Neural cell (in vitro differentiated cells): ENCODE results near the gene DOK6. TPM values are rescaled to one million over a fixed set of nuclear protein-coding genes. Genes with fewer than 3 reads are reported as not detected.

Experiments used
- H2AFZ ChIP-seq: fragments of 200-600, 300-800 bp; sonication (generic), shearing (Covaris generic); 2 replicates; pipeline ENCODE4 v1.6.0; 2014; ENCODE audit warnings: low read depth, mild to moderate bottlenecking, antibody characterized with exemption, low read length, moderate library complexity
- H3F3A ChIP-seq: fragments of 200-600 bp; shearing (Covaris generic); 2 replicates; pipeline ENCODE4 v1.6.1; 2016; ENCODE audit warnings: mild to moderate bottlenecking, moderate library complexity, mixed read lengths, antibody characterized with exemption, low read length; ENCODE audit not compliant: insufficient read depth, poor library complexity, severe bottlenecking
- H3K27ac ChIP-seq: fragments of 200-600, 300-800 bp; sonication (generic), shearing (Covaris generic); 2 replicates; pipeline ENCODE4 v1.5.1; 2014; ENCODE audit warnings: mild to moderate bottlenecking, low read length, moderate library complexity
- H3K27me3 ChIP-seq: fragments of 300-800, 200-600 bp; sonication (generic), shearing (Covaris generic); 2 replicates; pipeline ENCODE4 v1.6.0; 2014; ENCODE audit warnings: mild to moderate bottlenecking, low read depth, low read length, moderate library complexity; ENCODE audit not compliant: insufficient read depth
- H3K36me3 ChIP-seq: fragments of 300-800, 200-600 bp; sonication (generic), shearing (Covaris generic); 2 replicates; pipeline ENCODE4 v1.5.1; 2014; ENCODE audit warnings: mild to moderate bottlenecking, antibody characterized with exemption, low read length, moderate library complexity; ENCODE audit not compliant: insufficient read depth
- H3K4me2 ChIP-seq: fragments of 300-800, 200-600 bp; sonication (generic), shearing (Covaris generic); 2 replicates; pipeline ENCODE4 v1.6.0; 2014; ENCODE audit warnings: mild to moderate bottlenecking, low read length
- H3K4me3 ChIP-seq: fragments of 300-800, 200-600 bp; sonication (generic), shearing (Covaris generic); 2 replicates; pipeline ENCODE4 v1.5.1; 2014; ENCODE audit warnings: mild to moderate bottlenecking, low read length, moderate library complexity
- H3K79me2 ChIP-seq: fragments of 200-600 bp; shearing (Covaris generic); replicated peaks from 2 replicates; pipeline ENCODE4 v1.6.0; 2014; ENCODE audit warnings: mild to moderate bottlenecking, low read length, moderate library complexity; ENCODE audit not compliant: insufficient read depth
- H3K9ac ChIP-seq: fragments of 300-800, 200-600 bp; sonication (generic), shearing (Covaris generic); 2 replicates; pipeline ENCODE4 v1.6.1; 2016; ENCODE audit warnings: mild to moderate bottlenecking, low read length, mixed read lengths
- H3K9me2 ChIP-seq: fragments of 200-600 bp; shearing (Covaris generic); 2 replicates; pipeline ENCODE4 v1.6.1; 2016; ENCODE audit warnings: mild to moderate bottlenecking, low read length, mixed read lengths; ENCODE audit not compliant: insufficient read depth
- H3K9me3 ChIP-seq: fragments of 200-600, 300-800 bp; sonication (generic), shearing (Covaris generic); 2 replicates; pipeline ENCODE4 v1.6.1; 2016; ENCODE audit warnings: mild to moderate bottlenecking, mixed run types, low read length, moderate library complexity, mixed read lengths
- H4K20me1 ChIP-seq: fragments of 200-600 bp; shearing (Covaris generic); 2 replicates; pipeline ENCODE4 v1.6.1; 2016; ENCODE audit warnings: mild to moderate bottlenecking, mixed run types; ENCODE audit not compliant: insufficient read depth
- EP300 ChIP-seq: fragments of 450-650 bp; conservative IDR thresholded peaks from 2 replicates; pipeline ENCODE4 v1.6.1; 2014; ENCODE audit warnings: antibody characterized with exemption, mild to moderate bottlenecking, moderate library complexity; ENCODE audit not compliant: poor library complexity, severe bottlenecking
- EZH2 ChIP-seq: fragments of 200-600, 300-800 bp; shearing (Covaris generic), sonication (generic); IDR thresholded peaks from 2 replicates; pipeline ENCODE4 v1.6.1; 2014; ENCODE audit warnings: antibody characterized with exemption, low read length, borderline replicate concordance, mild to moderate bottlenecking; ENCODE audit not compliant: insufficient read depth, poor library complexity, severe bottlenecking
- MXI1 ChIP-seq: fragments of 450-650 bp; conservative IDR thresholded peaks from 2 replicates; pipeline ENCODE4 v1.6.1; 2014; ENCODE audit warnings: antibody characterized with exemption, mild to moderate bottlenecking; ENCODE audit not compliant: poor library complexity, severe bottlenecking
- POLR2AphosphoS5 ChIP-seq: IDR thresholded peaks from 2 replicates; pipeline ENCODE4 v1.6.1; 2012
- RAD21 ChIP-seq: fragments of 450-650 bp; conservative IDR thresholded peaks from 2 replicates; pipeline ENCODE4 v1.6.1; 2014; ENCODE audit warnings: antibody characterized with exemption, mild to moderate bottlenecking, moderate library complexity
- SMC3 ChIP-seq: fragments of 450-650 bp; conservative IDR thresholded peaks from 2 replicates; pipeline ENCODE4 v1.6.1; 2014; ENCODE audit warnings: antibody characterized with exemption, mild to moderate bottlenecking, moderate library complexity; ENCODE audit not compliant: poor library complexity
- TAF1 ChIP-seq: IDR thresholded peaks from 2 replicates; pipeline ENCODE4 v1.6.1; 2012; ENCODE audit warnings: low read depth
- polyA plus RNA-seq: library from polyadenylated mRNA; depleted of rRNA; stranded (reverse); fragments of >200 nt; gene quantifications from 2 replicates; pipeline ENCODE4 v1.2.3, GENCODE V29; 2014
- TF ChIP-seq, protein P1 (sequence below): IDR thresholded peaks from 2 replicates; pipeline ENCODE4 v1.6.1; 2012; ENCODE audit warnings: borderline replicate concordance
- TF ChIP-seq, protein P2 (sequence below): fragments of 450-650 bp; IDR thresholded peaks from 2 replicates; pipeline ENCODE4 v1.5.1; 2014; ENCODE audit warnings: antibody characterized with exemption, mild to moderate bottlenecking, moderate library complexity; ENCODE audit not compliant: poor library complexity, severe bottlenecking

DOK6 gene
- polyA plus RNA-seq, 1 donor from 2014 or later, result 9.7 TPM

DNA sequence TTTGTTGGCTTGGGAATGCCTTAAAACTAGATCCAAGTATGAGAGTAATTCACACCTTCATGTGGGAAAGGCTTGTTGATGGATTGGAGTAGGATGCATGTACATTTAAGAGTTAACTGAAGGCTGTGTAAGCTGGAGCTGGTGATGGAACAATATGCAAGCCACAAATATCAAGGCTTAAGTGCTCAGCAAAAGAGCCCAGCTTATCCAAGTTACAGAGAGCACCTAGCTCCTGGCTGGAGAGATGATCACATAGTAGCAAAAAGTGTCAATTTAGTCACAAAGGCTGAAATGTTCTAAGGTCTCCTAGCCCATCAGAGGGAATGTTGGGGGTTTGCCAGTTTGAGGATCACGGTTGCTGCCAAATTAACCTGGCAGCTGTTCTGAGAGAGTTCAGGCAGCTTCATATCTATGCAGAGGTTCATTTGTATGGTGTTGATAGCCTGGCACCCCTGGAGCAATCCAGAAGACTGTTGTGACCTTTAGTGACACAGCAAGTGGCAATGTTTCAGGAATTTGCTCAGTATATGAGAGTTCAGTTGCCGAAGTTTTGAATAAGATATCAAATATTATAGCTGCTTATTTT is 228.2 kb downstream of the DOK6 start:
- TF ChIP-seq, protein P1, sequence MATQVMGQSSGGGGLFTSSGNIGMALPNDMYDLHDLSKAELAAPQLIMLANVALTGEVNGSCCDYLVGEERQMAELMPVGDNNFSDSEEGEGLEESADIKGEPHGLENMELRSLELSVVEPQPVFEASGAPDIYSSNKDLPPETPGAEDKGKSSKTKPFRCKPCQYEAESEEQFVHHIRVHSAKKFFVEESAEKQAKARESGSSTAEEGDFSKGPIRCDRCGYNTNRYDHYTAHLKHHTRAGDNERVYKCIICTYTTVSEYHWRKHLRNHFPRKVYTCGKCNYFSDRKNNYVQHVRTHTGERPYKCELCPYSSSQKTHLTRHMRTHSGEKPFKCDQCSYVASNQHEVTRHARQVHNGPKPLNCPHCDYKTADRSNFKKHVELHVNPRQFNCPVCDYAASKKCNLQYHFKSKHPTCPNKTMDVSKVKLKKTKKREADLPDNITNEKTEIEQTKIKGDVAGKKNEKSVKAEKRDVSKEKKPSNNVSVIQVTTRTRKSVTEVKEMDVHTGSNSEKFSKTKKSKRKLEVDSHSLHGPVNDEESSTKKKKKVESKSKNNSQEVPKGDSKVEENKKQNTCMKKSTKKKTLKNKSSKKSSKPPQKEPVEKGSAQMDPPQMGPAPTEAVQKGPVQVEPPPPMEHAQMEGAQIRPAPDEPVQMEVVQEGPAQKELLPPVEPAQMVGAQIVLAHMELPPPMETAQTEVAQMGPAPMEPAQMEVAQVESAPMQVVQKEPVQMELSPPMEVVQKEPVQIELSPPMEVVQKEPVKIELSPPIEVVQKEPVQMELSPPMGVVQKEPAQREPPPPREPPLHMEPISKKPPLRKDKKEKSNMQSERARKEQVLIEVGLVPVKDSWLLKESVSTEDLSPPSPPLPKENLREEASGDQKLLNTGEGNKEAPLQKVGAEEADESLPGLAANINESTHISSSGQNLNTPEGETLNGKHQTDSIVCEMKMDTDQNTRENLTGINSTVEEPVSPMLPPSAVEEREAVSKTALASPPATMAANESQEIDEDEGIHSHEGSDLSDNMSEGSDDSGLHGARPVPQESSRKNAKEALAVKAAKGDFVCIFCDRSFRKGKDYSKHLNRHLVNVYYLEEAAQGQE, result no peak
- TF ChIP-seq, protein P2, sequence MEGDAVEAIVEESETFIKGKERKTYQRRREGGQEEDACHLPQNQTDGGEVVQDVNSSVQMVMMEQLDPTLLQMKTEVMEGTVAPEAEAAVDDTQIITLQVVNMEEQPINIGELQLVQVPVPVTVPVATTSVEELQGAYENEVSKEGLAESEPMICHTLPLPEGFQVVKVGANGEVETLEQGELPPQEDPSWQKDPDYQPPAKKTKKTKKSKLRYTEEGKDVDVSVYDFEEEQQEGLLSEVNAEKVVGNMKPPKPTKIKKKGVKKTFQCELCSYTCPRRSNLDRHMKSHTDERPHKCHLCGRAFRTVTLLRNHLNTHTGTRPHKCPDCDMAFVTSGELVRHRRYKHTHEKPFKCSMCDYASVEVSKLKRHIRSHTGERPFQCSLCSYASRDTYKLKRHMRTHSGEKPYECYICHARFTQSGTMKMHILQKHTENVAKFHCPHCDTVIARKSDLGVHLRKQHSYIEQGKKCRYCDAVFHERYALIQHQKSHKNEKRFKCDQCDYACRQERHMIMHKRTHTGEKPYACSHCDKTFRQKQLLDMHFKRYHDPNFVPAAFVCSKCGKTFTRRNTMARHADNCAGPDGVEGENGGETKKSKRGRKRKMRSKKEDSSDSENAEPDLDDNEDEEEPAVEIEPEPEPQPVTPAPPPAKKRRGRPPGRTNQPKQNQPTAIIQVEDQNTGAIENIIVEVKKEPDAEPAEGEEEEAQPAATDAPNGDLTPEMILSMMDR, result no peak
- TF ChIP-seq EP300 (no peak), RAD21 (no peak), POLR2AphosphoS5 (no peak), TAF1 (no peak), MXI1 (no peak), EZH2 (no peak), SMC3 (no peak)
- H2AFZ ChIP-seq, result no peak overlapping the region
- H4K20me1 ChIP-seq, result no peaks in the 10 kb centered on the region
- no peaks in the 10 kb centered on the region for H3F3A ChIP-seq
- H3K36me3 ChIP-seq, result no peaks in the 10 kb centered on the region
- H3K27me3 ChIP-seq, result no peaks in the 10 kb centered on the region
- H3K4me3 ChIP-seq, result no peak overlapping the region
- H3K9ac ChIP-seq, result no peak overlapping the region
- no peaks in the 10 kb centered on the region for H3K9me2 ChIP-seq
- H3K4me2 ChIP-seq, result no peak overlapping the region
- H3K27ac ChIP-seq, result no peak overlapping the region
- no peaks in the 10 kb centered on the region for H3K79me2 ChIP-seq
- H3K9me3 ChIP-seq, result no peaks in the 10 kb centered on the region

DNA sequence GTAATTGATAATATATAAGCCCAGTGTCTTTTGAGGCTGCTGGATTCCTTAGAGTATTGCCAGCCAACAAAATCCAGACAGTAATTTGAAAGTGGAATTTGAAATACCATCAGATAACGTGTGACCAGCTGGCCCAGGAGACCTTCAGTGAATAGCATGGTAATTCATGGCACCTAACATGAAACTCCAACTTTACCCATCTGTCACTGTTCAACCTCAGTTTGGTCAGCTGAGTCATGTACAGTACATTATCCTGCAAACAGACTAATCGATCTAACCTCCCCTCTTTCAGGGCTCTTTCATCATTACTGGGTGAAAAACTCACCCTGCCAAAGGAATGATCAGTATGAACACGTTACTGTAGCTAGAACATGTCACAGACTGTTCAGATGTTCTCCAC is 230.6 kb downstream of the DOK6 start:
- Histone ChIP-seq H3K27me3 (no peaks in the 10 kb centered on the region), H3K36me3 (no peaks in the 10 kb centered on the region), H3K79me2 (no peaks in the 10 kb centered on the region), H2AFZ (no peak overlapping the region), H3K27ac (no peak overlapping the region), H3K9me3 (no peaks in the 10 kb centered on the region), H3F3A (no peaks in the 10 kb centered on the region), H3K9ac (no peak overlapping the region), H3K4me2 (no peak overlapping the region), H4K20me1 (no peaks in the 10 kb centered on the region), H3K9me2 (no peaks in the 10 kb centered on the region), H3K4me3 (no peak overlapping the region)
- no peak for TF ChIP-seq EZH2
- TF ChIP-seq SMC3, result no peak
- TF ChIP-seq EP300, result no peak
